PC-9 (cell line): Measurements from ENCODE around the gene EPHB2. TPM values are rescaled to one million over a fixed set of nuclear protein-coding genes. Genes with fewer than 3 reads are reported as not detected.

Experiments
- BruUV-seq: library from RNA; stranded (reverse); fragments of 400-500 nt; replicated peaks from 2 replicates; lab custom pipeline; 2021; lab: Mats Ljungman, UMichigan
- CTCF ChIA-PET: fragments of 300-600 bp; sonication (Branson Sonifier 250); formaldehyde crosslinking; loops from one replicate; lab custom pipeline; 2022; ENCODE audit warnings: antibody characterized with exemption; lab: Charles Lee
- POLR2A ChIA-PET: fragments of 300-600 bp; sonication (Branson Sonifier 250); formaldehyde crosslinking; loops from one replicate; lab custom pipeline; 2022; ENCODE audit warnings: antibody characterized with exemption; ENCODE audit not compliant: unreplicated experiment; lab: Charles Lee
- DNase-seq, 2 experiments: peaks; one replicate each; pipeline versions ENCODE4 v3.0.0 to v3.0.0-alpha.2; 2015 to 2022; ENCODE audit warnings: mixed read lengths in 1 of 2
- H2AFZ ChIP-seq: fragments of 200-600 bp; sonication (generic); 2 replicates; pipeline ENCODE4 v1.8.1; 2017; ENCODE audit warnings: antibody characterized with exemption
- H3F3A ChIP-seq: fragments of 200-600 bp; sonication (generic); 2 replicates; pipeline ENCODE4 v1.8.1; 2017; ENCODE audit warnings: antibody characterized with exemption, mild to moderate bottlenecking, low read depth; ENCODE audit not compliant: insufficient read depth
- H3K27ac ChIP-seq: fragments of 200-600 bp; sonication (generic); 2 replicates; pipeline ENCODE4 v1.6.1; 2016; ENCODE audit warnings: mixed run types
- H3K27me3 ChIP-seq: fragments of 200-600 bp; sonication (generic); 2 replicates; pipeline ENCODE4 v1.6.1; 2016; ENCODE audit warnings: low read depth, mixed run types; ENCODE audit not compliant: insufficient read depth
- H3K36me3 ChIP-seq: fragments of 200-600 bp; sonication (generic); 2 replicates; pipeline ENCODE4 v1.6.1; 2016; ENCODE audit warnings: low read depth, mixed run types
- H3K4me1 ChIP-seq: fragments of 200-600 bp; sonication (generic); replicated peaks from 2 replicates; pipeline ENCODE4 v1.6.1; 2016; ENCODE audit warnings: mixed run types; ENCODE audit not compliant: insufficient read depth
- H3K4me2 ChIP-seq: fragments of 200-600 bp; sonication (generic); 2 replicates; pipeline ENCODE4 v1.6.1; 2017; ENCODE audit warnings: mixed run types
- H3K4me3 ChIP-seq: fragments of 200-600 bp; sonication (generic); 2 replicates; pipeline ENCODE4 v1.6.1; 2016; ENCODE audit warnings: mixed run types
- H3K79me2 ChIP-seq: fragments of 200-600 bp; sonication (generic); 2 replicates; pipeline ENCODE4 v1.6.1; 2017; ENCODE audit warnings: low read depth, mixed run types
- H3K9me2 ChIP-seq: fragments of 200-600 bp; sonication (generic); 2 replicates; pipeline ENCODE4 v1.8.1; 2017; ENCODE audit warnings: mild to moderate bottlenecking; ENCODE audit not compliant: insufficient read depth
- H3K9me3 ChIP-seq: fragments of 200-600 bp; sonication (generic); 2 replicates; pipeline ENCODE4 v1.8.1; 2016; ENCODE audit warnings: low read depth; ENCODE audit not compliant: insufficient read depth
- H4K20me1 ChIP-seq: fragments of 200-600 bp; sonication (generic); 2 replicates; pipeline ENCODE4 v1.8.1; 2017; ENCODE audit not compliant: insufficient read depth
- EZH2 ChIP-seq: fragments of 200-600 bp; sonication (generic); IDR thresholded peaks from 2 replicates; pipeline ENCODE4 v1.8.0; 2017; ENCODE audit warnings: antibody characterized with exemption, low read depth
- intact Hi-C: fragments of 100-400 bp; cut with micrococcal nuclease; formaldehyde crosslinking; loops from one replicate; pipeline ENCODE4 v1.10.0; 2022; ENCODE audit not compliant: unreplicated experiment
- total RNA-seq: library from RNA; stranded (reverse); gene quantifications from 2 replicates; pipeline ENCODE4 v1.2.3, GENCODE V29; 2021
- TF ChIP-seq, protein P1 (sequence below): fragments of 200-600 bp; sonication (generic); conservative IDR thresholded peaks from 2 replicates; pipeline ENCODE4 v1.6.1; 2017; ENCODE audit warnings: mixed run types, antibody characterized with exemption, mild to moderate bottlenecking, moderate library complexity

EPHB2 gene
- total RNA-seq, 1 experiment from 2014 or later: 26.7 TPM

DNA sequence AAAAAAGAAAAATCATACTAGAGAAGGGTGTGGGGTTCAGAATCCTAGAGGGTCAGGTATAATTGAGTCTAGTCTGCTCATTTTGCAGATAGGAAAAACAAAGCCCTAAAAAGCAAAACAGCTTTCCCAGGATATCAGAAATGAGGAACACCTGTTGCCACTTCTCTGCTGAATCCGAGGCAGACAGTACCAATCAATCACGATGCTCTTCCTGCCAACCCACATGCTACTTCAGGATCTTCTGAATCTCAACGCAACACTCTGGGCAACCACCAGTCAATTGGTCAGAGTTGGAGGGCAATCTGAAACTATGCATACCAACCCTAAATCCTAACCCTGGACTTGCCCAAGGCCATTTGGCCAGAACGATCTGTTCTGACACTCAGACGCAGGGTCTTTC lies 128.3 kb downstream of the EPHB2 start:
- Histone ChIP-seq H3K4me1 (peaks cover 9% of the 10 kb centered on the region), H3F3A (no peaks in the 10 kb centered on the region), H3K36me3 (no peaks in the 10 kb centered on the region), H4K20me1 (no peaks in the 10 kb centered on the region), H3K79me2 (no peaks in the 10 kb centered on the region), H3K9me2 (no peaks in the 10 kb centered on the region), H3K4me2 (no peak overlapping the region), H2AFZ (no peak overlapping the region), H3K27ac (no peak overlapping the region), H3K4me3 (no peak overlapping the region), H3K9me3 (no peaks in the 10 kb centered on the region), H3K27me3 (no peaks in the 10 kb centered on the region)
- TF ChIP-seq, protein P1, sequence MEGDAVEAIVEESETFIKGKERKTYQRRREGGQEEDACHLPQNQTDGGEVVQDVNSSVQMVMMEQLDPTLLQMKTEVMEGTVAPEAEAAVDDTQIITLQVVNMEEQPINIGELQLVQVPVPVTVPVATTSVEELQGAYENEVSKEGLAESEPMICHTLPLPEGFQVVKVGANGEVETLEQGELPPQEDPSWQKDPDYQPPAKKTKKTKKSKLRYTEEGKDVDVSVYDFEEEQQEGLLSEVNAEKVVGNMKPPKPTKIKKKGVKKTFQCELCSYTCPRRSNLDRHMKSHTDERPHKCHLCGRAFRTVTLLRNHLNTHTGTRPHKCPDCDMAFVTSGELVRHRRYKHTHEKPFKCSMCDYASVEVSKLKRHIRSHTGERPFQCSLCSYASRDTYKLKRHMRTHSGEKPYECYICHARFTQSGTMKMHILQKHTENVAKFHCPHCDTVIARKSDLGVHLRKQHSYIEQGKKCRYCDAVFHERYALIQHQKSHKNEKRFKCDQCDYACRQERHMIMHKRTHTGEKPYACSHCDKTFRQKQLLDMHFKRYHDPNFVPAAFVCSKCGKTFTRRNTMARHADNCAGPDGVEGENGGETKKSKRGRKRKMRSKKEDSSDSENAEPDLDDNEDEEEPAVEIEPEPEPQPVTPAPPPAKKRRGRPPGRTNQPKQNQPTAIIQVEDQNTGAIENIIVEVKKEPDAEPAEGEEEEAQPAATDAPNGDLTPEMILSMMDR: no peak
- TF ChIP-seq EZH2: no peak
- ChIA-PET POLR2A (no interaction called here), CTCF (no interaction called here)
- intact Hi-C loops: no loop called here
- BruUV-seq: no TSS peak
- no peak for DNase-seq

DNA sequence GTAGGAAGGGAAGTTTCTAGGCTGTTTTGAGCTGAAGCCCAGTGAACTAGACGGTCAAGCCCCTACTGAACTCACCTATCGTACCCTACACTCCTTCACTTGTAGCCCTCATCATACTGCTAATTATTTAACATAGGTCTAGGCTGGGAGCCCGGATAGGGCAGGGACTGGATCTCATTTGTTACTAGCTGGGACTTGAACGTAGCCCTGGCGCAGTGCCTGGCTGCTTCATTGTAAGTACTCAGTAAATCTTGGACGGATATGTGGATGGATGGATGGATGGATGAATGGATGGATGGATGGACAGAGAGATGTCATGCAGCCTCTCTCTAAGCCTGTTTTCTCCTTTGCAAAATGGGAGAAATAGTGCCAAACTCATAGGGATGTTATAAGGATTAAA lies 129.2 kb downstream of the EPHB2 start:
- no peak for TF ChIP-seq EZH2
- TF ChIP-seq, protein P1: no peak

DNA sequence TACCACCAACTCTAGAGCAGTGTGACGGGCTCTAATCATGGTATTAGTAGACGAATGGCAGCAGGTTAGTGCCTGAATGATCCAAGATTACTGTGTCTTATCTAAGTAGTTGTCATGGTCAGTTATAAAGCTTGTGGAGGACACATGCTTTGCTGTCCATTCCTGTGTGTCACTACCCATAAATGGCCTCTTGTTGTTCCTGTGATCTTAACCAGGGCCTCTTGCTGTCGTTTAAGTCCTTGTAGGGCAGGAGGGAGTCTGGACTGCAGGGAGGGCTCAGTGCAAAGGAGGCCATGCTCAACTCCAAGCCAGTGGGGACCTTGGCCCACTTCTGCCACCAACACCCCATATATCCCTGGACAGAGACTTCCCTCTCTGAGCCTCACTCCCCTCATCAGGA lies 130.5 kb downstream of the EPHB2 start:
- TF ChIP-seq EZH2: no peak
- TF ChIP-seq, protein P1: no peak
- no peaks in the 10 kb centered on the region for H3K36me3 ChIP-seq
- CTCF ChIA-PET: no interaction called here
- BruUV-seq: no TSS peak
- H3K9me2 ChIP-seq: no peaks in the 10 kb centered on the region
- no peaks in the 10 kb centered on the region for H4K20me1 ChIP-seq
- no peak overlapping the region for H3K27ac ChIP-seq
- no peak for DNase-seq
- no peak overlapping the region for H3K4me3 ChIP-seq
- no peaks in the 10 kb centered on the region for H3K4me1 ChIP-seq
- H3K9me3 ChIP-seq: no peaks in the 10 kb centered on the region
- intact Hi-C loops: no loop called here
- H3K4me2 ChIP-seq: no peak overlapping the region
- H2AFZ ChIP-seq: no peak overlapping the region
- no peaks in the 10 kb centered on the region for H3F3A ChIP-seq
- H3K27me3 ChIP-seq: no peaks in the 10 kb centered on the region
- H3K79me2 ChIP-seq: no peaks in the 10 kb centered on the region
- POLR2A ChIA-PET: no interaction called here

More for the DNA sequence above, 129.2 kb downstream of the EPHB2 start:
- Histone ChIP-seq H3F3A (no peaks in the 10 kb centered on the region), H3K4me3 (no peak overlapping the region), H3K27ac (no peak overlapping the region), H2AFZ (no peak overlapping the region), H3K4me1 (0 out of 2 replicates have a peak, but pooled peaks cover under 1% of the 10 kb centered on the region), H3K79me2 (no peaks in the 10 kb centered on the region), H3K27me3 (no peaks in the 10 kb centered on the region), H3K9me2 (no peaks in the 10 kb centered on the region), H3K36me3 (no peaks in the 10 kb centered on the region), H3K9me3 (no peaks in the 10 kb centered on the region), H4K20me1 (no peaks in the 10 kb centered on the region), H3K4me2 (no peak overlapping the region)
- intact Hi-C loops: no loop called here
- no TSS peak for BruUV-seq
- ChIA-PET POLR2A (no interaction called here), CTCF (no interaction called here)
- no peak for DNase-seq
